Activated B cell treated with CpG ODN at 0.5 μM for 24 hours (primary cell): Measurements from ENCODE around the gene RANBP9. TPM values are rescaled to one million over a fixed set of nuclear protein-coding genes. Genes with fewer than 3 reads are reported as not detected.

Source experiments
- ATAC-seq: fragments of 200-7000 bp; cut with Tn5 transposase; one replicate; pipeline ENCODE4 v1.10.0; 2021; ENCODE audit warnings: low read depth, mild to moderate bottlenecking, moderate library complexity
- CTCF ChIA-PET: fragments of 350-600 bp; sonication (Branson Sonifier 250); formaldehyde crosslinking; loops from one replicate; lab custom pipeline; 2021; ENCODE audit warnings: antibody characterized with exemption; lab: Charles Lee
- POLR2A ChIA-PET: fragments of 350-600 bp; sonication (Branson Sonifier 250); formaldehyde crosslinking; loops from one replicate; lab custom pipeline; 2021; ENCODE audit warnings: antibody characterized with exemption; lab: Charles Lee
- DNase-seq: peaks from one replicate; pipeline ENCODE4 v3.0.0; 2022
- H3K27ac Mint-ChIP-seq: one replicate; pipeline ENCODE4 v1.8.0; 2020; ENCODE audit warnings: mixed read lengths
- H3K27me3 Mint-ChIP-seq: one replicate; pipeline ENCODE4 v1.8.0; 2021; ENCODE audit warnings: mixed read lengths
- H3K36me3 Mint-ChIP-seq: one replicate; pipeline ENCODE4 v1.8.0; 2021; ENCODE audit warnings: low read depth, mixed read lengths
- H3K4me1 Mint-ChIP-seq: one replicate; pipeline ENCODE4 v1.8.0; 2021; ENCODE audit warnings: mixed read lengths
- H3K4me3 Mint-ChIP-seq: one replicate; pipeline ENCODE4 v1.8.0; 2020; ENCODE audit warnings: mild to moderate bottlenecking, mixed read lengths
- H3K9me3 Mint-ChIP-seq: one replicate; pipeline ENCODE4 v1.8.0; 2020; ENCODE audit warnings: mixed read lengths
- intact Hi-C: fragments of 100-400 bp; cut with micrococcal nuclease; formaldehyde crosslinking; loops from one replicate; pipeline ENCODE4 v1.15.1; 2024
- total RNA-seq: library from RNA; stranded (reverse); gene quantifications from 2 replicates; pipeline ENCODE4 v1.2.3, GENCODE V29; 2022
- TF ChIP-seq, protein P1 (sequence below): fragments of 200-600 bp; IDR thresholded peaks from one replicate; pipeline ENCODE4 v1.8.0; 2022; ENCODE audit warnings: antibody characterized with exemption, mild to moderate bottlenecking

The RANBP9 gene
- total RNA-seq, 1 donor from 2014 or later, result 34.7 TPM

- DNase-seq (no peak), ATAC-seq (no peak)
- POLR2A ChIA-PET, result interaction anchor here (0.7 to 3.5 kb wide), 30 partner anchors 9 to 548 kb away, joined by 3 to 84 read pairs (median 5); partner anchors contain the start of genes GFOD1, NOL7, RANBP9 and TBC1D7
- Mint-ChIP-seq H3K27me3 (no peaks in the 10 kb centered on the region), H3K36me3 (peaks cover 15% of the 10 kb centered on the region), H3K4me1 (peaks cover 23% of the 10 kb centered on the region), H3K27ac (peak overlapping the region; percentile 94), H3K9me3 (no peaks in the 10 kb centered on the region), H3K4me3 (peak overlapping the region; percentile 90)
- intact Hi-C loops, result loop anchor here (1.0 to 2.0 kb wide), 3 partner anchors 147 to 247 kb away; partner anchors contain the start of gene TBC1D7
- CTCF ChIA-PET, result interaction anchor here (0.6 to 3.1 kb wide), 22 partner anchors 9 to 247 kb away, joined by 3 to 24 read pairs (median 4); partner anchors contain the start of genes GFOD1, NOL7 and TBC1D7
- TF ChIP-seq, protein P1, sequence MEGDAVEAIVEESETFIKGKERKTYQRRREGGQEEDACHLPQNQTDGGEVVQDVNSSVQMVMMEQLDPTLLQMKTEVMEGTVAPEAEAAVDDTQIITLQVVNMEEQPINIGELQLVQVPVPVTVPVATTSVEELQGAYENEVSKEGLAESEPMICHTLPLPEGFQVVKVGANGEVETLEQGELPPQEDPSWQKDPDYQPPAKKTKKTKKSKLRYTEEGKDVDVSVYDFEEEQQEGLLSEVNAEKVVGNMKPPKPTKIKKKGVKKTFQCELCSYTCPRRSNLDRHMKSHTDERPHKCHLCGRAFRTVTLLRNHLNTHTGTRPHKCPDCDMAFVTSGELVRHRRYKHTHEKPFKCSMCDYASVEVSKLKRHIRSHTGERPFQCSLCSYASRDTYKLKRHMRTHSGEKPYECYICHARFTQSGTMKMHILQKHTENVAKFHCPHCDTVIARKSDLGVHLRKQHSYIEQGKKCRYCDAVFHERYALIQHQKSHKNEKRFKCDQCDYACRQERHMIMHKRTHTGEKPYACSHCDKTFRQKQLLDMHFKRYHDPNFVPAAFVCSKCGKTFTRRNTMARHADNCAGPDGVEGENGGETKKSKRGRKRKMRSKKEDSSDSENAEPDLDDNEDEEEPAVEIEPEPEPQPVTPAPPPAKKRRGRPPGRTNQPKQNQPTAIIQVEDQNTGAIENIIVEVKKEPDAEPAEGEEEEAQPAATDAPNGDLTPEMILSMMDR, result peak; percentile 49
Observed at GRCh38 chr6:13575377-13575775, 136.3 kb downstream of the RANBP9 start.

- Mint-ChIP-seq H3K4me3 (peak within 1 kb of the TSS; percentile 90), H3K9me3 (no peaks in the 10 kb centered on the region), H3K27ac (peak within 1 kb of the TSS; percentile 94), H3K36me3 (peaks cover 9% of the 10 kb centered on the region), H3K27me3 (no peaks in the 10 kb centered on the region), H3K4me1 (peaks cover 23% of the 10 kb centered on the region)
- intact Hi-C loops, result loop anchor here (1.0 to 2.0 kb wide), 12 partner anchors 41 to 520 kb away; partner anchors contain the start of genes MCUR1, NOL7 and TBC1D7
- POLR2A ChIA-PET, result interaction anchor here (0.6 to 3.5 kb wide), 43 partner anchors 9 to 549 kb away, joined by 3 to 84 read pairs (median 4); partner anchors contain the start of genes GFOD1, NOL7, RANBP9 and TBC1D7
- TF ChIP-seq, protein P1, result no peak
- CTCF ChIA-PET, result interaction anchor here (0.6 to 3.1 kb wide), 25 partner anchors 10 to 246 kb away, joined by 3 to 24 read pairs (median 5); partner anchors contain the start of genes GFOD1, NOL7 and TBC1D7
- ATAC-seq, result peak; percentile 76
- DNase-seq, result no peak
Observed at GRCh38 chr6:13574571-13575376, 136.9 kb downstream of the RANBP9 start, which contains the start of gene SIRT5. TSS of gene SIRT5 (plus strand) at chr6:13574601. CDS start at chr6:13584111, 9,510 bp downstream.

- Mint-ChIP-seq H3K9me3 (no peaks in the 10 kb centered on the region), H3K4me3 (peak overlapping the region; percentile 90), H3K4me1 (peaks cover 23% of the 10 kb centered on the region), H3K27me3 (no peaks in the 10 kb centered on the region), H3K27ac (peak overlapping the region; percentile 94), H3K36me3 (peaks cover 7% of the 10 kb centered on the region)
- DNase-seq, result peak; percentile 89
- POLR2A ChIA-PET, result interaction anchor here (0.6 to 3.5 kb wide), 39 partner anchors 8 to 549 kb away, joined by 3 to 84 read pairs (median 5); partner anchors contain the start of genes GFOD1, NOL7, RANBP9 and TBC1D7
- CTCF ChIA-PET, result interaction anchor here (0.6 to 3.1 kb wide), 19 partner anchors 10 to 245 kb away, joined by 3 to 24 read pairs (median 6); partner anchors contain the start of genes GFOD1, NOL7 and TBC1D7
- ATAC-seq, result peak; percentile 84
- intact Hi-C loops, result loop anchor here (1.0 to 2.0 kb wide), 10 partner anchors 41 to 520 kb away; partner anchors contain the start of genes MCUR1, NOL7 and TBC1D7
- TF ChIP-seq, protein P1, result no peak
Observed at GRCh38 chr6:13574149-13574570, 137.5 kb downstream of the RANBP9 start.

DNA sequence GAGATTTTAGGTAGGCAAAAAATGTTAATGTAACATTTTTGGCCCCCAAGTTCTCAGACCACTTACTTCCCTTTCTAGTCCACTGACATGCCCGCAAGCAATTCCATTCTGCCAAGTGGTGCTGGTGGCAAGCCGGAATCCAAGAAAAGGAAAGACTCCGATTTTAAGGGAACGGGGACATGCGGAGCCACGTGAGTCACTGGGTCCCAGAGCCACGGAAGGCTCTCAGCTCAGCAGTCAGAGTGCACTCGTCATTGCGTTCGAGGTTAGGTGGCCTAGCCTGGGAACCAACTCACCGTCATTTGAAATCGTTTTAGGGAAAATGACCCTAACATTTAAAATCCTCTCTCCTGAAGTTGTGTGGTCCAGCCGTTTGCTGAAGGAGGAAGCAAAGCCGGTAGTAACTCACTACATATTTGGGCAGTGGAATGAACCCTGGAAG lies 137.9 kb downstream of the RANBP9 start:
- H3K4me1 Mint-ChIP-seq, result peaks cover 23% of the 10 kb centered on the region
- H3K27me3 Mint-ChIP-seq, result no peaks in the 10 kb centered on the region
- H3K36me3 Mint-ChIP-seq, result peaks cover 7% of the 10 kb centered on the region
- ChIA-PET POLR2A (interaction anchor here (0.6 to 3.5 kb wide), 15 partner anchors 12 to 312 kb away, joined by 3 to 84 read pairs (median 6); partner anchors contain the start of genes GFOD1, NOL7 and TBC1D7), CTCF (interaction anchor here (1.3 to 3.1 kb wide), 7 partner anchors 12 to 242 kb away, joined by 5 to 24 read pairs (median 15); partner anchors contain the start of genes GFOD1 and NOL7)
- intact Hi-C loops, result loop anchor here (1.0 to 2.0 kb wide), 10 partner anchors 42 to 521 kb away; partner anchors contain the start of genes MCUR1, NOL7 and TBC1D7
- ATAC-seq (no peak), DNase-seq (no peak)
- H3K4me3 Mint-ChIP-seq, result peak overlapping the region; percentile 90
- peak overlapping the region; percentile 76 for H3K27ac Mint-ChIP-seq
- H3K9me3 Mint-ChIP-seq, result no peaks in the 10 kb centered on the region
- TF ChIP-seq, protein P1, result no peak
